HepG2 (cell line): ENCODE results near the gene SAMD4B. TPM values are rescaled to one million over a fixed set of nuclear protein-coding genes. Genes with fewer than 3 reads are reported as not detected.

Experiments
- ATAC-seq: fragments of 200-7000 bp; cut with Tn5 transposase; 3 replicates; pipeline ENCODE4 v1.9.1; 2020; ENCODE audit warnings: mild to moderate bottlenecking, moderate library complexity
- BruUV-seq: library from RNA; stranded (reverse); fragments of 400-500 nt; replicated peaks from 2 replicates; lab custom pipeline; 2021; lab: Mats Ljungman, UMichigan
- CTCF ChIA-PET: fragments of 300-600 bp; formaldehyde crosslinking; extraction: SDS; loops from one replicate; lab custom pipeline; 2021; ENCODE audit warnings: low total read pairs, inconsistent platforms, low intra/inter-chr PET ratio; lab: Yijun Ruan, JAX
- POLR2A ChIA-PET: fragments of 350-600 bp; sonication (Branson Sonifier 250); formaldehyde crosslinking; loops from one replicate; lab custom pipeline; 2020; ENCODE audit warnings: antibody characterized with exemption, inconsistent platforms; lab: Yijun Ruan, JAX
- DNase-seq: peaks from one replicate; pipeline ENCODE4 v3.0.0-alpha.2; 2015; ENCODE audit warnings: low spot score
- FAIRE-seq: peaks from 3 replicates; lab custom pipeline; 2011; peaks lifted over from hg19 to GRCh38; lab: Jason Lieb, UNC
- H2AFZ ChIP-seq: one replicate; pipeline ENCODE4 v1.6.1; 2011; ENCODE audit warnings: low read length, inconsistent platforms
- H3K27ac ChIP-seq: fragments of 300-600 bp; 3 replicates; pipeline ENCODE4 v1.8.0; 2011; ENCODE audit warnings: mixed run types, mild to moderate bottlenecking, mixed read lengths, low read length, inconsistent platforms; ENCODE audit not compliant: insufficient read depth; ENCODE audit errors: extremely low read length
- H3K27me3 ChIP-seq, 2 experiments: fragments of 200-600 bp in 1 of 2; 2 replicates in 1 of 2; 3 replicates in 1 of 2; pipeline versions ENCODE4 v1.6.0 to v1.8.0; 2011; ENCODE audit warnings: low read length in 2 of 2, mild to moderate bottlenecking in 2 of 2, moderate library complexity in 2 of 2, inconsistent platforms in 1 of 2; ENCODE audit not compliant: insufficient read depth in 2 of 2, control insufficient read depth in 1 of 2
- H3K36me3 ChIP-seq, 2 experiments: fragments of 200-600 bp in 1 of 2; replicated peaks in 1 of 2; 2 replicates in 1 of 2; 3 replicates in 1 of 2; pipeline versions ENCODE4 v1.5.1 to v1.8.0; 2011; ENCODE audit warnings: low read length in 2 of 2, inconsistent platforms in 1 of 2; ENCODE audit not compliant: insufficient read depth in 2 of 2, control insufficient read depth in 1 of 2
- H3K4me1 ChIP-seq: 2 replicates; pipeline ENCODE4 v1.5.1; 2012; ENCODE audit warnings: low read length, inconsistent platforms; ENCODE audit not compliant: insufficient read depth
- H3K4me2 ChIP-seq: 2 replicates; pipeline ENCODE4 v1.6.0; 2011; ENCODE audit warnings: low read depth, low read length, inconsistent platforms
- H3K4me3 ChIP-seq, 3 experiments: fragments of 200-600 bp in 1 of 3; sonication (generic), shearing (Covaris generic) in 1 of 3; replicated peaks in 1 of 3; 2 replicates each; pipeline ENCODE4 v1.5.1; 2011 to 2016; ENCODE audit warnings: low read length in 3 of 3, inconsistent platforms in 2 of 3, low read depth in 2 of 3, mild to moderate bottlenecking in 2 of 3, control low read depth in 1 of 3, mixed read lengths in 1 of 3; ENCODE audit not compliant: insufficient read depth in 1 of 3
- H3K79me2 ChIP-seq: one replicate; pipeline ENCODE4 v1.6.1; 2011; ENCODE audit warnings: low read length, inconsistent platforms; ENCODE audit not compliant: insufficient read depth
- H3K9ac ChIP-seq: 2 replicates; pipeline ENCODE4 v1.6.0; 2011; ENCODE audit warnings: mild to moderate bottlenecking, low read depth, low read length, inconsistent platforms; ENCODE audit not compliant: insufficient read depth
- H3K9me3 ChIP-seq: 2 replicates; pipeline ENCODE4 v1.5.1; 2012; ENCODE audit warnings: mild to moderate bottlenecking, low read length
- H4K20me1 ChIP-seq: 2 replicates; pipeline ENCODE4 v1.6.0; 2011; ENCODE audit warnings: inconsistent platforms, mild to moderate bottlenecking, low read length, moderate library complexity; ENCODE audit not compliant: insufficient read depth
- KLF11 ChIP-seq: IDR thresholded peaks from 2 replicates; pipeline ENCODE4 v1.6.1; 2016; ENCODE audit warnings: missing compliant biosample characterization
- LRRFIP1 ChIP-seq: sonication (generic); formaldehyde crosslinking; conservative IDR thresholded peaks from 2 replicates; pipeline ENCODE4 v1.4.0; 2020; ENCODE audit warnings: missing genetic modification reagents
- RARA ChIP-seq: IDR thresholded peaks from 2 replicates; pipeline ENCODE4 v1.6.1; 2016; ENCODE audit warnings: missing genetic modification reagents, missing compliant biosample characterization
- THYN1 ChIP-seq: sonication (generic); formaldehyde crosslinking; IDR thresholded peaks from 2 replicates; pipeline ENCODE4 v1.8.1; 2023; ENCODE audit warnings: low read depth, mild to moderate bottlenecking, moderate library complexity, missing genetic modification reagents, borderline replicate concordance
- TRAFD1 ChIP-seq: sonication (generic); formaldehyde crosslinking; IDR thresholded peaks from 2 replicates; pipeline ENCODE4 v1.5.1; 2020; ENCODE audit warnings: missing genetic modification reagents, mild to moderate bottlenecking, borderline replicate concordance
- ZBTB33 ChIP-seq: sonication (generic); formaldehyde crosslinking; IDR thresholded peaks from 2 replicates; pipeline ENCODE4 v1.4.0; 2020; ENCODE audit warnings: missing genetic modification reagents
- ZBTB49 ChIP-seq: sonication (generic); formaldehyde crosslinking; IDR thresholded peaks from 2 replicates; pipeline ENCODE4 v1.4.0; 2020; ENCODE audit warnings: missing genetic modification reagents, borderline replicate concordance
- ZNF331 ChIP-seq: sonication (generic); formaldehyde crosslinking; IDR thresholded peaks from 2 replicates; pipeline ENCODE4 v1.4.0; 2020; ENCODE audit warnings: missing genetic modification reagents
- ZNF343 ChIP-seq: sonication (generic); formaldehyde crosslinking; IDR thresholded peaks from 2 replicates; pipeline ENCODE4 v1.4.0; 2020; ENCODE audit warnings: mild to moderate bottlenecking, missing genetic modification reagents
- ZNF512 ChIP-seq: sonication (generic); formaldehyde crosslinking; IDR thresholded peaks from 2 replicates; pipeline ENCODE4 v1.4.0; 2020; ENCODE audit warnings: mild to moderate bottlenecking, missing genetic modification reagents
- ZNF607 ChIP-seq: sonication (generic); formaldehyde crosslinking; IDR thresholded peaks from 2 replicates; pipeline ENCODE4 v1.5.1; 2020; ENCODE audit warnings: missing genetic modification reagents, mild to moderate bottlenecking, borderline replicate concordance
- ZNF773 ChIP-seq: sonication (generic); formaldehyde crosslinking; IDR thresholded peaks from 2 replicates; pipeline ENCODE4 v1.4.0; 2020; ENCODE audit warnings: missing genetic modification reagents, borderline replicate concordance
- ZNF839 ChIP-seq: sonication (generic); formaldehyde crosslinking; IDR thresholded peaks from 2 replicates; pipeline ENCODE4 v1.4.0; 2020; ENCODE audit warnings: missing genetic modification reagents, mild to moderate bottlenecking, borderline replicate concordance
- ZSCAN29 ChIP-seq: sonication (generic); formaldehyde crosslinking; conservative IDR thresholded peaks from 2 replicates; pipeline ENCODE4 v1.4.0; 2020; ENCODE audit warnings: mild to moderate bottlenecking, missing genetic modification reagents
- WGBS: methylation state at CpG from one replicate; pipeline ENCODE4 v1.1.6; 2017; ENCODE audit warnings: low lambda C conversion rate; 5-methylcytosine and 5-hydroxymethylcytosine counted together
- in situ Hi-C: cut with HindIII; loops from 2 replicates; pipeline ENCODE4 v1.10.0; 2017; ENCODE audit warnings: low pct_unique_long_range_greater_than_20kb; ENCODE audit not compliant: extremely low pct_ligation_motif_present
- intact Hi-C: fragments of 100-400 bp; cut with micrococcal nuclease; formaldehyde crosslinking; loops from one replicate; pipeline ENCODE4 v1.10.0; 2022; ENCODE audit not compliant: unreplicated experiment
- polyA plus RNA-seq, 8 experiments: library from polyadenylated mRNA; depleted of rRNA in 3 of 8; stranded (reverse) in 7 of 8; unstranded in 1 of 8; fragments of >200 nt; fragmentation: Illumina TruSeq in 4 of 8; extraction: Trizol in 4 of 8; gene quantifications; 2 replicates each; pipeline versions ENCODE4 v1.2.1 to v1.2.3, GENCODE V29; 2011 to 2016; ENCODE audit warnings: low read depth in 4 of 8, missing spikeins in 1 of 8, mixed read lengths in 1 of 8; ENCODE audit not compliant: insufficient read depth in 1 of 8
- total RNA-seq, 5 experiments: library from RNA; depleted of rRNA; stranded (reverse); fragments of >200 nt; fragmentation: Illumina TruSeq; extraction: Trizol; gene quantifications; 2 replicates each; pipeline ENCODE4 v1.2.3, GENCODE V29; 2016; ENCODE audit warnings: low read depth in 1 of 5

The SAMD4B gene
- total and polyA plus RNA-seq, 2 of the 13 experiments (the other 11 are each of a cell fraction or from before 2014, with no cell fraction given): 26.0 to 31.8 TPM

GRCh38 chr19:39301562-39301961 is 40.7 kb upstream of the SAMD4B start:
- Histone ChIP-seq H3K27me3 (peaks cover 0 to 5% of the 10 kb centered on the region in 2 experiments; a peak in 3 of 5 replicates), H3K36me3 (no peaks in the 10 kb centered on the region), H3K9me3 (no peaks in the 10 kb centered on the region), H3K4me3 (no peak overlapping the region), H4K20me1 (no peaks in the 10 kb centered on the region), H3K9ac (no peak overlapping the region), H3K27ac (no peak overlapping the region), H3K4me1 (peaks cover 25% of the 10 kb centered on the region), H3K4me2 (no peak overlapping the region), H2AFZ (no peak overlapping the region), H3K79me2 (no peaks in the 10 kb centered on the region)
- FAIRE-seq (no peak), ATAC-seq (no peak), DNase-seq (no peak)
- intact Hi-C loops: no loop called here
- no TSS peak for BruUV-seq
- POLR2A ChIA-PET: no interaction called here
- CTCF ChIA-PET: no interaction called here
- in situ Hi-C loops: no loop called here
- 50% methylated on average over 3 of the region's 3 CpGs for WGBS
- TF ChIP-seq KLF11 (CRISPR knock-in tag) (no peak), ZNF512 (CRISPR knock-in tag) (no peak), ZBTB49 (CRISPR knock-in tag) (no peak), ZNF331 (CRISPR knock-in tag) (no peak), ZNF773 (CRISPR knock-in tag) (no peak), RARA (CRISPR knock-in tag) (no peak), THYN1 (CRISPR knock-in tag) (no peak), ZSCAN29 (CRISPR knock-in tag) (no peak), ZBTB33 (CRISPR knock-in tag) (no peak), LRRFIP1 (CRISPR knock-in tag) (no peak), ZNF839 (CRISPR knock-in tag) (no peak), ZNF343 (CRISPR knock-in tag) (no peak), TRAFD1 (CRISPR knock-in tag) (no peak), ZNF607 (CRISPR knock-in tag) (no peak)
